Mesenchymal stem cell (in vitro differentiated cells and primary cell): ENCODE measurements around the gene MBNL2.

Source experiments
- DNase-seq: peaks from one replicate; pipeline ENCODE4 v3.0.0-alpha.2; 2013
- H2AFZ ChIP-seq: one replicate; pipeline ENCODE4 v1.6.1; 2013; ENCODE audit warnings: low read depth, mild to moderate bottlenecking, control low read depth, inconsistent platforms, low read length, moderate library complexity
- H2AK5ac ChIP-seq: 2 replicates; pipeline ENCODE4 v1.6.1; 2013; ENCODE audit warnings: low read length, moderate library complexity, mild to moderate bottlenecking, inconsistent platforms; ENCODE audit not compliant: severe bottlenecking
- H2BK120ac ChIP-seq: one replicate; pipeline ENCODE4 v1.6.1; 2013; ENCODE audit warnings: low read depth, mild to moderate bottlenecking, inconsistent platforms, low read length, moderate library complexity
- H2BK12ac ChIP-seq, 2 experiments: one replicate each; pipeline ENCODE4 v1.6.1; 2013; ENCODE audit warnings: inconsistent platforms in 2 of 2, low read length in 2 of 2, mild to moderate bottlenecking in 2 of 2, moderate library complexity in 2 of 2, control low read depth in 1 of 2
- H2BK15ac ChIP-seq: one replicate; pipeline ENCODE4 v1.6.1; 2013; ENCODE audit warnings: mild to moderate bottlenecking, low read depth, inconsistent platforms; ENCODE audit not compliant: poor library complexity, severe bottlenecking
- H2BK5ac ChIP-seq: 2 replicates; pipeline ENCODE4 v1.6.1; 2013; ENCODE audit warnings: low read depth, mild to moderate bottlenecking, low read length, control low read depth, inconsistent platforms; ENCODE audit not compliant: poor library complexity, severe bottlenecking
- H3K14ac ChIP-seq, 2 experiments: one replicate each; pipeline ENCODE4 v1.6.1; 2013; ENCODE audit warnings: inconsistent platforms in 2 of 2, low read length in 2 of 2, control low read depth in 1 of 2, mild to moderate bottlenecking in 1 of 2, moderate library complexity in 1 of 2
- H3K18ac ChIP-seq, 2 experiments: one replicate each; pipeline ENCODE4 v1.6.1; 2013; ENCODE audit warnings: inconsistent platforms in 2 of 2, low read length in 2 of 2, control low read depth in 1 of 2, low read depth in 1 of 2, mild to moderate bottlenecking in 1 of 2
- H3K23ac ChIP-seq, 2 experiments: one replicate each; pipeline ENCODE4 v1.6.1; 2013; ENCODE audit warnings: inconsistent platforms in 2 of 2, low read length in 2 of 2, mild to moderate bottlenecking in 2 of 2, moderate library complexity in 2 of 2, control low read depth in 1 of 2
- H3K27ac ChIP-seq: 2 replicates; pipeline ENCODE4 v1.5.1; 2013; ENCODE audit warnings: mild to moderate bottlenecking, moderate library complexity, low read length, control low read depth, inconsistent platforms; ENCODE audit not compliant: poor library complexity, severe bottlenecking
- H3K27me3 ChIP-seq, 2 experiments: 2 replicates each; pipeline versions ENCODE4 v1.6.1 to v1.7.0; 2013; ENCODE audit warnings: low read length in 2 of 2, mild to moderate bottlenecking in 2 of 2, moderate library complexity in 2 of 2, control low read depth in 1 of 2, inconsistent platforms in 1 of 2; ENCODE audit not compliant: control insufficient read depth in 1 of 2, insufficient read depth in 1 of 2
- H3K36me3 ChIP-seq, 2 experiments: 2 replicates each; pipeline versions ENCODE4 v1.6.1 to v1.7.0; 2013; ENCODE audit warnings: low read length in 2 of 2, control low read depth in 1 of 2, inconsistent platforms in 1 of 2, low read depth in 1 of 2, mild to moderate bottlenecking in 1 of 2; ENCODE audit not compliant: insufficient read depth in 2 of 2, control insufficient read depth in 1 of 2
- H3K4ac ChIP-seq, 2 experiments: one replicate each; pipeline ENCODE4 v1.6.1; 2013; ENCODE audit warnings: inconsistent platforms in 2 of 2, low read length in 2 of 2, mild to moderate bottlenecking in 2 of 2, moderate library complexity in 2 of 2, control low read depth in 1 of 2, low read depth in 1 of 2
- H3K4me1 ChIP-seq: 2 replicates; pipeline ENCODE4 v1.6.1; 2013; ENCODE audit warnings: low read depth, low read length, control low read depth; ENCODE audit not compliant: control insufficient read depth, insufficient read depth
- H3K4me2 ChIP-seq: 2 replicates; pipeline ENCODE4 v1.6.1; 2013; ENCODE audit warnings: low read length, mild to moderate bottlenecking, inconsistent platforms; ENCODE audit not compliant: poor library complexity, severe bottlenecking
- H3K4me3 ChIP-seq, 2 experiments: 2 replicates each; pipeline versions ENCODE4 v1.5.1 to v1.7.0; 2013; ENCODE audit warnings: low read length in 2 of 2, mild to moderate bottlenecking in 2 of 2, control low read depth in 1 of 2, low read depth in 1 of 2; ENCODE audit not compliant: insufficient read depth in 1 of 2
- H3K79me1 ChIP-seq: replicated peaks from 2 replicates; pipeline ENCODE4 v1.6.1; 2013; ENCODE audit warnings: mild to moderate bottlenecking, control low read depth, low read length, inconsistent platforms; ENCODE audit not compliant: poor library complexity, severe bottlenecking
- H3K9ac ChIP-seq: 2 replicates; pipeline ENCODE4 v1.7.0; 2013; ENCODE audit warnings: mild to moderate bottlenecking, low read length, moderate library complexity
- H3K9me3 ChIP-seq: 2 replicates; pipeline ENCODE4 v1.7.0; 2013; ENCODE audit warnings: mild to moderate bottlenecking, low read length; ENCODE audit not compliant: control insufficient read depth
- H4K8ac ChIP-seq: one replicate; pipeline ENCODE4 v1.6.1; 2013; ENCODE audit warnings: inconsistent platforms, mild to moderate bottlenecking, low read length, moderate library complexity
- H4K91ac ChIP-seq: one replicate; pipeline ENCODE4 v1.6.1; 2013; ENCODE audit warnings: mild to moderate bottlenecking, low read length, inconsistent platforms
- WGBS: methylation state at CpG from one replicate; pipeline ENCODE4 v1.1.7; 2013; ENCODE audit warnings: mixed read lengths; 5-methylcytosine and 5-hydroxymethylcytosine counted together

MBNL2 gene

GRCh38 chr13:97354808-97355207, 132.7 kb downstream of the MBNL2 start:
- Histone ChIP-seq H3K79me1 (peaks cover 13% of the 10 kb centered on the region), H4K8ac (no peak overlapping the region), H2BK120ac (no peak overlapping the region), H2AK5ac (no peak overlapping the region), H4K91ac (no peak overlapping the region), H3K36me3 (peaks cover 14 to 34% of the 10 kb centered on the region in 2 experiments), H3K14ac (no peak overlapping the region), H2BK15ac (no peak overlapping the region), H3K18ac (no peak overlapping the region), H3K4me3 (no peak overlapping the region), H2BK12ac (no peak overlapping the region), H3K4me2 (no peak overlapping the region), H3K9me3 (peaks cover 5% of the 10 kb centered on the region), H3K27me3 (no peaks in the 10 kb centered on the region), H3K27ac (no peak overlapping the region), H3K9ac (no peak overlapping the region), H3K23ac (no peak overlapping the region), H2AFZ (no peak overlapping the region), H3K4me1 (no peaks in the 10 kb centered on the region), H2BK5ac (no peak overlapping the region), H3K4ac (no peak overlapping the region)
- 95% methylated on average over 4 of the region's 5 CpGs for WGBS
- DNase-seq, result no peak

GRCh38 chr13:97356592-97356991, 134.5 kb downstream of the MBNL2 start:
- no peak overlapping the region for H4K91ac ChIP-seq
- H2BK5ac ChIP-seq, result no peak overlapping the region
- H3K18ac ChIP-seq, result no peak overlapping the region
- DNase-seq, result no peak
- 96% methylated on average over 7 of the region's 8 CpGs for WGBS
- H3K27ac ChIP-seq, result no peak overlapping the region
- H3K79me1 ChIP-seq, result peaks cover 9% of the 10 kb centered on the region
- peaks cover 9 to 28% of the 10 kb centered on the region in 2 experiments for H3K36me3 ChIP-seq
- no peak overlapping the region for H4K8ac ChIP-seq
- no peak overlapping the region for H2AK5ac ChIP-seq
- H2AFZ ChIP-seq, result no peak overlapping the region
- no peak overlapping the region for H3K23ac ChIP-seq
- no peak overlapping the region for H3K14ac ChIP-seq
- H3K4me2 ChIP-seq, result no peak overlapping the region
- no peak overlapping the region for H3K9ac ChIP-seq
- no peaks in the 10 kb centered on the region for H3K27me3 ChIP-seq
- H2BK12ac ChIP-seq, result no peak overlapping the region
- no peak overlapping the region for H3K4me3 ChIP-seq
- H3K4me1 ChIP-seq, result no peaks in the 10 kb centered on the region
- H2BK120ac ChIP-seq, result no peak overlapping the region
- no peaks in the 10 kb centered on the region for H3K9me3 ChIP-seq
- H3K4ac ChIP-seq, result no peak overlapping the region
- no peak overlapping the region for H2BK15ac ChIP-seq

GRCh38 chr13:97359181-97360057, 137.3 kb downstream of the MBNL2 start:
- 5% methylated on average over 5 of the region's 8 CpGs for WGBS
- no peak overlapping the region for H3K27ac ChIP-seq
- no peak overlapping the region for H3K4me3 ChIP-seq
- H3K18ac ChIP-seq, result no peak overlapping the region
- H3K4ac ChIP-seq, result no peak overlapping the region
- H3K36me3 ChIP-seq, result peaks cover 13 to 33% of the 10 kb centered on the region in 2 experiments
- H3K23ac ChIP-seq, result no peak overlapping the region
- no peak overlapping the region for H4K91ac ChIP-seq
- H2AK5ac ChIP-seq, result no peak overlapping the region
- no peak overlapping the region for H3K14ac ChIP-seq
- DNase-seq, result peak; percentile 93
- no peak overlapping the region for H4K8ac ChIP-seq
- no peak overlapping the region for H2BK12ac ChIP-seq
- peaks cover 21% of the 10 kb centered on the region for H3K79me1 ChIP-seq
- no peak overlapping the region for H2BK15ac ChIP-seq
- no peak overlapping the region for H2BK120ac ChIP-seq
- no peaks in the 10 kb centered on the region for H3K4me1 ChIP-seq
- no peaks in the 10 kb centered on the region for H3K9me3 ChIP-seq
- no peak overlapping the region for H2BK5ac ChIP-seq
- H3K27me3 ChIP-seq, result no peaks in the 10 kb centered on the region
- no peak overlapping the region for H3K4me2 ChIP-seq
- peak overlapping the region; percentile 1 for H3K9ac ChIP-seq
- H2AFZ ChIP-seq, result no peak overlapping the region

GRCh38 chr13:97360610-97361009, 138.5 kb downstream of the MBNL2 start:
- H3K23ac ChIP-seq, result no peak overlapping the region
- no peak overlapping the region for H4K91ac ChIP-seq
- H3K4ac ChIP-seq, result no peak overlapping the region
- H3K36me3 ChIP-seq, result peaks cover 13 to 33% of the 10 kb centered on the region in 2 experiments
- no peak overlapping the region for H2AK5ac ChIP-seq
- H3K9ac ChIP-seq, result no peak overlapping the region
- H3K14ac ChIP-seq, result no peak overlapping the region
- H3K27me3 ChIP-seq, result no peaks in the 10 kb centered on the region
- no peak overlapping the region for H2BK12ac ChIP-seq
- peaks cover 21% of the 10 kb centered on the region for H3K79me1 ChIP-seq
- no peaks in the 10 kb centered on the region for H3K9me3 ChIP-seq
- no peaks in the 10 kb centered on the region for H3K4me1 ChIP-seq
- H3K4me3 ChIP-seq, result no peak overlapping the region
- no peak overlapping the region for H2BK15ac ChIP-seq
- H3K27ac ChIP-seq, result no peak overlapping the region
- H3K18ac ChIP-seq, result no peak overlapping the region
- H4K8ac ChIP-seq, result no peak overlapping the region
- no peak overlapping the region for H2BK120ac ChIP-seq
- WGBS, result 96% methylated on average over 3 of the region's 4 CpGs
- DNase-seq, result no peak
- no peak overlapping the region for H2AFZ ChIP-seq
- H3K4me2 ChIP-seq, result no peak overlapping the region
- no peak overlapping the region for H2BK5ac ChIP-seq
